Skin epidermis (tissue), 12 donors: ENCODE results near the gene TNFRSF1B.

Experiments used
- H3K27ac ChIP-seq, 21 experiments: fragments of 200-600 bp; sonication (generic) in 11 of 21; one replicate each; pipeline ENCODE4 v1.5.0; 2020; ENCODE audit warnings: mild to moderate bottlenecking in 3 of 21, inconsistent platforms in 2 of 21, moderate library complexity in 2 of 21
- H3K4me3 ChIP-seq, 7 experiments: fragments of 200-600 bp; sonication (generic) in 2 of 7; one replicate each; pipeline ENCODE4 v1.5.0; 2020; ENCODE audit warnings: inconsistent platforms in 2 of 7, mild to moderate bottlenecking in 2 of 7, moderate library complexity in 1 of 7

Gene TNFRSF1B

GRCh38 chr1:12152113-12152891, 14.5 kb upstream of the TNFRSF1B start:
- Histone ChIP-seq H3K4me3 (no peak overlapping the region), H3K27ac (peak overlapping the region in 19 of 21 experiments; percentile 2 to 95 (median 80))

DNA sequence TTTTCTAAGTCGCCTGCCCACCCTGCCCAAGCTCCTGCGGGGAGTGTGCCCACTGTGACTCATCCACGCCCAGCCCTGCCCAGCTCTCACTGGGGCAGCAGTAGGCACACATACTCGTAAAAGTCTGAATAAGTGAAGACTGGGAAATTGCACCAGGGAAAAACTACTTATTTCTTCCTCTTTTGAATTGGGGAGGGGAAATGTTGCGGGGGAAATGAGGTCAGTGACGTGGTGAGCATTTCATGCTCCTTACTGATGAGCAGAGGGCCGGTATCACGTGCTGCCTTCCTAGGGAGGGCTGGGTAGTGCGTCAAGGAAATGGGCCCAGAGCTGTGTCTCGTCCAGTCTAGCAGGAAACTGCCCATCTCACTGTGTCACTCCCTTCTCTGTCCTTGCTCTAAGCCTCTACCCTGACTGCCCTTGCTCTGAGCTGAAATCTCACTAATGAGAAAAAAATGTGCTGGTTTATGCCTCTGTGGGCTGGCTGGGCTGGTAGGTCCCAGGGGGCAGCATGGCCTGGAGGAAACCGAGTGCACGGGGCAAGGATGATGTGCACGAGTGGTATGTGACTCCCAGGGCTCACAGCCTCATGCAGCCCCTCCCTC, 13.5 kb upstream of the TNFRSF1B start:
- Histone ChIP-seq H3K27ac (peak overlapping the region in 19 of 21 experiments; percentile 2 to 95 (median 80)), H3K4me3 (no peak overlapping the region)

DNA sequence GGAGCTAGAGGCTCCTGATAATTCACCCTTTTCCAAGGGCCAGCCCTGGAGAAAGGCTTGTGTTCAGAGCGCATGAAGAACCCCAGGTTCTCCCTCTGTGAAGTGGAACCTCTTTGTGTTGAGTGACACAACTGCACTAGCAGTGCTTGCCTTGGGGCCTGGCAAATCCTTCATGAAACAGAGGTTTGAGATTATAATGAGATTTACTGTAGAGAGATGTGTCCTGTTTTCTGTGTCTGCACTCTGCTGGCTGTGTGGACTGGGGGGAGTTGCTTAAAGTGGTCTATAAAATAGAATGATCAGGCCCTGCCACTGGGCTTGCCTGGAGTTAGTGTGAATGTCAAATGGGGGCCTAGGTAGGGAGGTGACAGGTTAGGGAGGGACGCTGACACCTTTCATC, 11.5 kb upstream of the TNFRSF1B start:
- H3K4me3 ChIP-seq, result no peak overlapping the region
- peak overlapping the region in 3 of 21 experiments; percentile 22 to 39 (median 34) for H3K27ac ChIP-seq

DNA sequence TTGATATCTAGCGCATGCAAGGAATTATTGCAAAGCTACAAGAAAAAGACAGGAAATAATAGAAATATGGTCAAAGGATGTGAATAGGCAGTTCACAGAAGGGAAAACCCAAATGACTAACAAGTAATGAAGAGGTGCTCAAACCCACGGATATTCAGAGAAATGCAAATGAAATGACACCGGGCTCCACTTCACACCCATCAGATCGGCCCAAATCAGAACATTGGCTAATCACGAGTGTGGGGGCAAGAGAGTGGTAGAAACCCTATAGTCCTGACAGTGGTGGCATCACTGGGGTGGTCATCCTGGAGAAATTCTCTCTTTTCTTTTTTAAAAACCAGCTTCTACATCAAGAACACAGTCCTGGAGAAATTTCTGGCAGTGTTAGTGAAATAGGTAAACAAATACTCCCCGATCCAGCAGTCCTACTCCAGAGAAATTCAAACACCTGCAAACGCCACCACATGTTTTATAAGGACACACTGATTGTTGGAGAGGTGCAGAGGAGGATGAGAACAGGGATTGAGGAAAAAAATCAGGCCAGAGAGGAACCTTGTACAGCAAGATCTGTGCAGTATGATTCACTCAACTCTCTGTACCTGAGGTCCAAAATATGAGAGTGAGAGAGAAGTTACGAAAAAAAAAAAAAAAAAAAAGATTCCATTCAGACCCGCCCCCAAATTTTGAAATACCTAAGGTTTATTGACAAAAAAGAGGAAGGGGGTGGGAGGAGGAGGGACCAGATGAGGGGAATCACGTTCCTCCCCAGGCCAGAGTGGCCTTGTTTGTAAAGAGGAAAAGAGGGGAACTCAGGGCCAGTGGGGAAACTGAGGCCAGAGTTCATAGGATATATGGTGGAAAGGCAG, 9.2 kb upstream of the TNFRSF1B start:
- Histone ChIP-seq H3K27ac (peak overlapping the region in 16 of 21 experiments; percentile 0 to 88 (median 64)), H3K4me3 (no peak overlapping the region)

- Histone ChIP-seq H3K27ac (peak overlapping the region in 16 of 21 experiments; percentile 0 to 88 (median 64)), H3K4me3 (no peak overlapping the region)
Observed at GRCh38 chr1:12158357-12159092, 8.3 kb upstream of the TNFRSF1B start.

- Histone ChIP-seq H3K27ac (peak overlapping the region in 3 of 21 experiments; percentile 87 to 93 (median 88)), H3K4me3 (no peak overlapping the region)
Observed at GRCh38 chr1:12159816-12160215, 7.0 kb upstream of the TNFRSF1B start.

DNA sequence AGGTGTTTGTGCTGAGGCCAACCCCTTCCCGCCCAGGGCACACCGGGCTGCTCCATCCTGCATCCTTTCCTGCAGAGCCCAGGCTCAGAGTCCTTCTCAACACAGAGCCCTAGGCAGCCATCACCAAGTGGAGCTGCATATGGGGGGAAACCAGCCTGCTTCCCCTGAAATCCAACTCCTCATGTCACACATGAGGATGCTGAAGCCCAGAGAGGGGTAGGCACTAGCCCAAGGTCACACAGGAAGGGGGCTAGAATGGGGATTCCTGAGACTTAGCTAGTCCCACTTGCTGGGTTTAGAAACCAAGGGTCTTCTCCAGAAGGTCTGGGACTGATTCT, 5.5 kb upstream of the TNFRSF1B start:
- Histone ChIP-seq H3K4me3 (no peak overlapping the region), H3K27ac (peak overlapping the region in 20 of 21 experiments; percentile 41 to 93 (median 77))

DNA sequence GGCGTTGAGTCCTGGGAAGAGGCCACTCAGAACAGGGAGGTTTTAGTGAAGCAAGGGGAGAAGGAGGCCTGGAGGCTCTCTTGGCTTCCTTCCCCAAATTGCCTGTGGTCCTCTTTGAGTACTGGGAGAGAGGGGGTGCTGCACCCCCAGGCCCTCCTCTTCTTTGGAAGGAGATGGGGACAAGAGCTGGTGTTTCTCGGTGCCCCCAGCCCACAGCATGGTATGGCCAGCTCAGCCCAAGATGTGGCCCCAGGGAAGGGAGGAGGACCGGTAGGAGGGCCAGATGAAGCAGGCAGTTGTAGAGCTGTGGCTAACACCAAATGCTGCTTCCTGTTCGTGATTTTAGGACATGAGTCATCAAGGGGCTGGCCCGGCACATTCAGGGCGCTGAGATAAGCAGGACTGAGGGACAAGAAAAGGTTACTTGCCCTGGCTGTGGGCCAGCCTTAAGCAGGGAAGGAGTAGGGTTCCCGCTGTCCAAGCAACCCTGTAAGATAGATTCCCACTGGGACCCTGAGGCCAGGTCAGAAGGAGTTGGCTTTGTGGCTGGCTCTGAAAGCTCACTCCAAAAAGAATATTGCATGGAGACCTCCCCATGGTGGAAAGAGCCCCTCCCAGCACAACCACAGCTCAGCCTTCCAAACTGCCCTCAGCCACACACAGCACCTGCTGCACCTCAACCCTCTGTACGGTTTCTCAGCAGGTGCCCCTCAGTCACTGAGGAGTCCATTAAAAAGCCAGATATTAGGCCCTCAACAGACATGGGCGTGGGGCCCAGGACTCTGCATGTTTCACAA, 4.9 kb upstream of the TNFRSF1B start:
- Histone ChIP-seq H3K27ac (peak overlapping the region in 20 of 21 experiments; percentile 41 to 93 (median 77)), H3K4me3 (no peak overlapping the region)

GRCh38 chr1:12162459-12163137, 4.2 kb upstream of the TNFRSF1B start:
- peak overlapping the region in 19 of 21 experiments; percentile 16 to 93 (median 76) for H3K27ac ChIP-seq
- H3K4me3 ChIP-seq, result no peak overlapping the region

GRCh38 chr1:12163210-12163609, 3.6 kb upstream of the TNFRSF1B start:
- no peak overlapping the region for H3K4me3 ChIP-seq
- H3K27ac ChIP-seq, result peak overlapping the region in 10 of 21 experiments; percentile 9 to 93 (median 70)

DNA sequence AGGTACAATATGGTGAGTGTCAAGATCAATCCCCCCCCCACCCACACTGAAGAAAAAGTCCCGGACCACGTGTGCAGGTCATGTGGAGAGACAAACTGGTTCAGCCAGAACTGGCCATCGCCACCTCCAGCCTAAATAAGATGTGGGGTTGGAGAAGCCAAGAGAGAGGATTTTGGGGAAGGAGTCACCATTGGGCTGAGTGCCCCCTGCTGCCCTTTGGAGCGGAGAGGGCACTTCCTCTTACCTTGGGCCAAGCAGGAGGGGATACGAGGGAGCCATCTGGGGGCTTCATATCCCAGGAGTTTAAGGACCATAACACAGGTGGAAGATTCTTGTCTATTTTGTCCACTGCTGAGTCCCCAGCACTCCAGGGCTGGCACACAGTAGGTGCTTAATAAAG, 2.6 kb upstream of the TNFRSF1B start:
- H3K4me3 ChIP-seq, result no peak overlapping the region
- H3K27ac ChIP-seq, result peak overlapping the region in 1 of 21 experiments; percentile 87

GRCh38 chr1:12165342-12165741, 1.4 kb upstream of the TNFRSF1B start:
- Histone ChIP-seq H3K4me3 (no peak overlapping the region), H3K27ac (peak overlapping the region in 2 of 21 experiments; percentile 27 to 35)

GRCh38 chr1:12167493-12168429, 970 bp downstream of the TNFRSF1B start:
- H3K4me3 ChIP-seq, result peak overlapping the region; percentile 48 to 91 (median 69)
- H3K27ac ChIP-seq, result peak overlapping the region; percentile 78 to 98 (median 91)

GRCh38 chr1:12168451-12169160, 1.8 kb downstream of the TNFRSF1B start:
- Histone ChIP-seq H3K27ac (peak overlapping the region in 19 of 21 experiments; percentile 78 to 98 (median 92)), H3K4me3 (peak overlapping the region; percentile 48 to 91 (median 69))

- peak overlapping the region in 12 of 21 experiments; percentile 11 to 98 (median 92) for H3K27ac ChIP-seq
- H3K4me3 ChIP-seq, result peak overlapping the region in 5 of 7 experiments; percentile 48 to 71 (median 69)
Observed at GRCh38 chr1:12169442-12170135, 2.8 kb downstream of the TNFRSF1B start.

DNA sequence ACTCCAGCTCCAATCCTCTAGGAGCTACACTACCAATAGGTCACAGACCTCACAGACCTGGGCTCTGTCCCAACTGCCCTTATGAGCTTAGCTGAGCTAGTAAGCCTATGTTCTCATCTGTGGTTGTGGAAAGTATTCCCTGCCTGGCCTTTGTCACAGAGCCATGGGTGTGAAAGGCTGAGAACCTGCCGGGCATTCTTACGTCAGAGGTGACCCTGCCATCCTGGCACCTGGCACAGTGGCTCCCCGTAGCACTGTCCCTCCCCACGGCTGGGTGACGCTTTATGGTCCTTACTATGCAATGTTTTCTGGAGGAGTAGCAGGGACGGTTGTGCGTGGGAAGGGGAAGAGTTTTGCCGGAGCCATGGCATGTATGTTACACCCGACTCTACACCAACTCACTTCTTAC, 3.5 kb downstream of the TNFRSF1B start:
- peak overlapping the region in 14 of 21 experiments; percentile 11 to 98 (median 79) for H3K27ac ChIP-seq
- H3K4me3 ChIP-seq, result peak overlapping the region in 2 of 7 experiments; percentile 66 to 71
